A673 (cell line): Measurements from ENCODE around the gene RGS2.

Source experiments
- EZH2 ChIP-seq: fragments of 200-600 bp; sonication (generic); IDR thresholded peaks from 2 replicates; pipeline ENCODE4 v1.6.1; 2017; ENCODE audit warnings: borderline replicate concordance, low read depth, mild to moderate bottlenecking, mixed read lengths, antibody characterized with exemption, low read length; ENCODE audit not compliant: poor library complexity, severe bottlenecking
- TF ChIP-seq, protein P1 (sequence below): fragments of 300-800, 200-600 bp; sonication (generic); conservative IDR thresholded peaks from 2 replicates; pipeline ENCODE4 v1.5.1; 2017; ENCODE audit warnings: low read depth, mild to moderate bottlenecking, antibody characterized with exemption, low read length, moderate library complexity, mixed read lengths

DNA sequence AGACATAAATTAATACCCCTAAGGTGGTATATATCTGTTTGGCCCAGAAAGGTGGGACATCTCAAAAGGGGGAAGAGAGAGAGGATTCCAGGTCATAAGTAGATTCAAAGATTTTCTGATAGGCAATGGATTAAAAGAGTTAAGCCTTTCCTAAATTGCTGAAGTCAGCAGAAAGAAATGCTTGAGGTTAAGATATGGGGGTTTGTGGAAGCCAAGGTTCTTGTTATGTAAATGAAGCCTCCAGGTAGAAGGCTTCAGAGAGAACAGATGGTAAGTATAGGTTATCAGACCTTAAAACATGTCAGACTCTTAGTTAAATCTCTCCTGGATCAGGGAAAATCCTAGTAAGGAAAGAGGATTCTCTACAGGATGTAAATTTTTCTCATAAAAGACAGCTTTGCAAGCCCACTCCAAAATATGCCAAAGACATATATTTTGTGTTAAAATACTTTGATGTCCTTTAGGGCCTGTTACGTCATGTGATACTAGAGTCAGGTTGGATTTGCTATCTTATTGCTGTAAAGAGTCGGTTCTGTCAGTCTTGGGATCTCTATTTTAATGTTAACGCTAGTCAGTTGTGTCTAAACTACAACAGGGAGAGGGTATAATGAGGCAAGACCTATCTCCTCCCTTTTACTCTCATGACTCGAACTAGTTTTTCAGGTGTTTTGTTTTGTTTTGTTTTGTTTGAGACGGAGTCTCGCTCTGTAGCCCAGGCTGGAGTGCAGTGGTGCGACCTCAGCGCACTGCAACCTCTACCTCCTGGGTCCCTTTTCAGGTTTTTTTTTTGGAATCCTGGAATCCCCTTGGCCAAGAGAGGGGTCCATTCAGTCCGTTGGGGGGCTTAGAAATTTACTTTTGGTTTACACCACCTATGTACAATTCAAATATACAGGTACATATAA, 30.6 kb downstream of the RGS2 start:
- TF ChIP-seq, protein P1, sequence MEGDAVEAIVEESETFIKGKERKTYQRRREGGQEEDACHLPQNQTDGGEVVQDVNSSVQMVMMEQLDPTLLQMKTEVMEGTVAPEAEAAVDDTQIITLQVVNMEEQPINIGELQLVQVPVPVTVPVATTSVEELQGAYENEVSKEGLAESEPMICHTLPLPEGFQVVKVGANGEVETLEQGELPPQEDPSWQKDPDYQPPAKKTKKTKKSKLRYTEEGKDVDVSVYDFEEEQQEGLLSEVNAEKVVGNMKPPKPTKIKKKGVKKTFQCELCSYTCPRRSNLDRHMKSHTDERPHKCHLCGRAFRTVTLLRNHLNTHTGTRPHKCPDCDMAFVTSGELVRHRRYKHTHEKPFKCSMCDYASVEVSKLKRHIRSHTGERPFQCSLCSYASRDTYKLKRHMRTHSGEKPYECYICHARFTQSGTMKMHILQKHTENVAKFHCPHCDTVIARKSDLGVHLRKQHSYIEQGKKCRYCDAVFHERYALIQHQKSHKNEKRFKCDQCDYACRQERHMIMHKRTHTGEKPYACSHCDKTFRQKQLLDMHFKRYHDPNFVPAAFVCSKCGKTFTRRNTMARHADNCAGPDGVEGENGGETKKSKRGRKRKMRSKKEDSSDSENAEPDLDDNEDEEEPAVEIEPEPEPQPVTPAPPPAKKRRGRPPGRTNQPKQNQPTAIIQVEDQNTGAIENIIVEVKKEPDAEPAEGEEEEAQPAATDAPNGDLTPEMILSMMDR, result no peak
- TF ChIP-seq EZH2, result no peak
